ENCODE data around the gene ARL6IP5.

DNA sequence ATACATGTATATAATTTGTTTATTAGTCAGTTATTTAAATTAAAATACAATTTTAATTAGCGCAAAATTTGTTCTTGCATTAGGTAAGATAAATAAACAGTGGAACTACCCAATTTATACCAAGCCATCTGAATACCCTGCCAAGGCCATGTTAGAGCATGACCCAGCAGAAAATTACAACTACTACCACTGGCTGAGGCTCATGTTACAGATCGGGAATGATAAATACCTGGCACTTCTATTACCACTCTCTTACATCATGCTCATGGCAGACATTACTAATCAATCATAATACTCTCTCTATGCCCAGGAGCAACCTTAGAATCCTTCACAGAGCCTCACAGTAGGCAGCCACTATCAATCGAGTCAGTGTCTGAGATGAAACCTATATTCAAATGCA, 58.9 kb downstream of the ARL6IP5 start:
- 0 out of 2 replicates have a peak, but pooled peaks have one; percentile 28 for TF ChIP-seq CTBP1 (IDR thresholded peaks at IDR 0.05; ENCODE audit: borderline replicate concordance)
- no peak for TF ChIP-seq NFRKB (IDR thresholded peaks at IDR 0.05)
- no peak for TF ChIP-seq LEF1 (IDR thresholded peaks at IDR 0.05; ENCODE audit: borderline replicate concordance)
- no peak for TF ChIP-seq ZNF384 (IDR thresholded peaks at IDR 0.05)
- TF ChIP-seq, protein P1, sequence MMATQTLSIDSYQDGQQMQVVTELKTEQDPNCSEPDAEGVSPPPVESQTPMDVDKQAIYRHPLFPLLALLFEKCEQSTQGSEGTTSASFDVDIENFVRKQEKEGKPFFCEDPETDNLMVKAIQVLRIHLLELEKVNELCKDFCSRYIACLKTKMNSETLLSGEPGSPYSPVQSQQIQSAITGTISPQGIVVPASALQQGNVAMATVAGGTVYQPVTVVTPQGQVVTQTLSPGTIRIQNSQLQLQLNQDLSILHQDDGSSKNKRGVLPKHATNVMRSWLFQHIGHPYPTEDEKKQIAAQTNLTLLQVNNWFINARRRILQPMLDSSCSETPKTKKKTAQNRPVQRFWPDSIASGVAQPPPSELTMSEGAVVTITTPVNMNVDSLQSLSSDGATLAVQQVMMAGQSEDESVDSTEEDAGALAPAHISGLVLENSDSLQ (IDR thresholded peaks at IDR 0.05) = peak; percentile 87
- no peak for TF ChIP-seq FOXM1 (IDR thresholded peaks at IDR 0.05; ENCODE audit: borderline replicate concordance)
- TF ChIP-seq TARDBP (IDR thresholded peaks at IDR 0.05) = no peak
- no peak for TF ChIP-seq ARNT (IDR thresholded peaks at IDR 0.05)
- no peak for TF ChIP-seq HDGF (IDR thresholded peaks at IDR 0.05; ENCODE audit: borderline replicate concordance)
- no peak for TF ChIP-seq FOXA1 (IDR thresholded peaks at IDR 0.05)
- TF ChIP-seq FOXK2 (IDR thresholded peaks at IDR 0.05) = no peak
